HCT116 (cell line): ENCODE results near the gene BEND7. TPM values are rescaled to one million over a fixed set of nuclear protein-coding genes. Genes with fewer than 3 reads are reported as not detected.

ENCODE experiments used
- ATAC-seq: fragments of 200-7000 bp; cut with Tn5 transposase; 2 replicates; pipeline ENCODE4 v1.9.1; 2020; ENCODE audit warnings: mild to moderate bottlenecking, moderate library complexity
- BruUV-seq: library from RNA; stranded (reverse); fragments of 400-500 nt; replicated peaks from 2 replicates; lab custom pipeline; 2021; lab: Mats Ljungman, UMichigan
- CTCF ChIA-PET: fragments of 300-600 bp; sonication (Branson Sonifier 250); formaldehyde crosslinking; loops from one replicate; lab custom pipeline; 2021; ENCODE audit warnings: antibody characterized with exemption; lab: Charles Lee
- POLR2A ChIA-PET: fragments of 300-600, 350-600 bp; sonication (Branson Sonifier 250); formaldehyde crosslinking; loops from one replicate; lab custom pipeline; 2021; ENCODE audit warnings: antibody characterized with exemption; lab: Charles Lee
- RAD21 ChIA-PET, 2 experiments: fragments of 300-600 bp; sonication (Branson Sonifier 250); formaldehyde crosslinking; loops; one replicate each; lab custom pipeline; 2023; ENCODE audit warnings: low total read pairs in 2 of 2; ENCODE audit not compliant: uncharacterized antibody in 2 of 2, unreplicated experiment in 2 of 2, low non-redundant PET in 1 of 2; lab: Charles Lee
- DNase-seq: peaks from one replicate; pipeline ENCODE4 v3.0.0-alpha.2; 2010; ENCODE audit warnings: low read depth, low spot score
- H2AFZ ChIP-seq: fragments of 200-600 bp; shearing (Covaris generic), sonication (generic); 2 replicates; pipeline ENCODE4 v1.6.1; 2017; ENCODE audit warnings: low read depth, mixed run types, mixed read lengths, antibody characterized with exemption, low read length; ENCODE audit not compliant: poor library complexity, severe bottlenecking
- H3K27ac ChIP-seq: 2 replicates; pipeline ENCODE4 v1.5.1; 2012; ENCODE audit warnings: low read depth, low read length
- H3K27me3 ChIP-seq: fragments of 200-600 bp; sonication (generic); 2 replicates; pipeline ENCODE4 v1.6.1; 2016; ENCODE audit warnings: mixed run types, low read length, mixed read lengths; ENCODE audit not compliant: insufficient read depth
- H3K36me3 ChIP-seq, 2 experiments: fragments of 200-500 bp in 1 of 2; fragments of 200-600 bp in 1 of 2; sonication (Bioruptor generic) in 1 of 2; sonication (generic) in 1 of 2; 2 replicates each; pipeline versions ENCODE4 v1.5.1 to v1.6.1; 2014 to 2016; ENCODE audit warnings: low read length in 2 of 2, inconsistent platforms in 1 of 2, mixed read lengths in 1 of 2, mixed run types in 1 of 2; ENCODE audit not compliant: insufficient read depth in 2 of 2, control insufficient read depth in 1 of 2
- H3K4me1 ChIP-seq, 2 experiments: fragments of 200-600 bp in 1 of 2; sonication (generic) in 1 of 2; 2 replicates each; pipeline versions ENCODE4 v1.5.1 to v1.6.1; 2012 to 2017; ENCODE audit warnings: low read length in 2 of 2, inconsistent platforms in 1 of 2, mild to moderate bottlenecking in 1 of 2, mixed read lengths in 1 of 2, mixed run types in 1 of 2, moderate library complexity in 1 of 2; ENCODE audit not compliant: insufficient read depth in 2 of 2, control insufficient read depth in 1 of 2
- H3K4me2 ChIP-seq: fragments of 200-600 bp; sonication (generic); 2 replicates; pipeline ENCODE4 v1.6.1; 2017; ENCODE audit warnings: mixed run types, low read length, mixed read lengths
- H3K4me3 ChIP-seq, 2 experiments: fragments of 200-600 bp in 1 of 2; sonication (generic) in 1 of 2; replicated peaks in 1 of 2; 2 replicates each; pipeline ENCODE4 v1.5.1; 2011 to 2016; ENCODE audit warnings: low read length in 2 of 2, control low read depth in 1 of 2, low read depth in 1 of 2, mild to moderate bottlenecking in 1 of 2, mixed read lengths in 1 of 2, mixed run types in 1 of 2
- H3K79me2 ChIP-seq: fragments of 200-600 bp; sonication (generic); 2 replicates; pipeline ENCODE4 v1.6.1; 2017; ENCODE audit warnings: mild to moderate bottlenecking, mixed run types, low read length, moderate library complexity, mixed read lengths; ENCODE audit not compliant: insufficient read depth
- H3K9ac ChIP-seq: fragments of 200-600 bp; sonication (generic); 2 replicates; pipeline ENCODE4 v1.6.1; 2016; ENCODE audit warnings: low read length, mixed read lengths
- H3K9me2 ChIP-seq: fragments of 200-600 bp; sonication (generic), shearing (Covaris generic); 2 replicates; pipeline ENCODE4 v1.6.1; 2017; ENCODE audit warnings: mixed run types, mild to moderate bottlenecking, moderate library complexity; ENCODE audit not compliant: insufficient read depth
- H3K9me3 ChIP-seq, 2 experiments: fragments of 200-500 bp in 1 of 2; fragments of 200-600 bp in 1 of 2; sonication (Bioruptor generic) in 1 of 2; sonication (generic) in 1 of 2; 2 replicates each; pipeline ENCODE4 v1.6.1; 2014 to 2017; ENCODE audit warnings: low read length in 2 of 2, mixed read lengths in 2 of 2, inconsistent platforms in 1 of 2, low read depth in 1 of 2, mild to moderate bottlenecking in 1 of 2, mixed run types in 1 of 2, moderate library complexity in 1 of 2; ENCODE audit not compliant: control insufficient read depth in 1 of 2, insufficient read depth in 1 of 2
- H4K20me1 ChIP-seq: fragments of 200-600 bp; sonication (generic), shearing (Covaris generic); 2 replicates; pipeline ENCODE4 v1.6.1; 2017; ENCODE audit warnings: mixed run types, mild to moderate bottlenecking, moderate library complexity; ENCODE audit not compliant: insufficient read depth
- CBX3 ChIP-seq: IDR thresholded peaks from 2 replicates; pipeline ENCODE4 v1.6.1; 2012; ENCODE audit warnings: low read depth
- CEBPB ChIP-seq: IDR thresholded peaks from 2 replicates; pipeline ENCODE4 v1.6.1; 2012; ENCODE audit warnings: low read depth
- CTCF ChIP-seq, 3 experiments: fragments of 200-600 bp in 1 of 3; sonication (generic) in 1 of 3; IDR thresholded peaks in 2 of 3; conservative IDR thresholded peaks in 1 of 3; 2 replicates each; pipeline ENCODE4 v1.5.1; 2012 to 2017; ENCODE audit warnings: low read depth in 2 of 3, low read length in 2 of 3, antibody characterized with exemption in 1 of 3, borderline replicate concordance in 1 of 3, control low read depth in 1 of 3, mild to moderate bottlenecking in 1 of 3, mixed read lengths in 1 of 3, mixed run types in 1 of 3, moderate library complexity in 1 of 3; ENCODE audit not compliant: insufficient read depth in 1 of 3
- EGR1 ChIP-seq: IDR thresholded peaks from 2 replicates; pipeline ENCODE4 v1.6.1; 2012; ENCODE audit warnings: low read depth
- EZH2 ChIP-seq: fragments of 200-600 bp; sonication (generic); IDR thresholded peaks from 2 replicates; pipeline ENCODE4 v1.6.1; 2017; ENCODE audit warnings: antibody characterized with exemption, mixed run types
- EZH2phosphoT487 ChIP-seq: fragments of 200-600 bp; IDR thresholded peaks from 2 replicates; pipeline ENCODE4 v1.6.1; 2018; ENCODE audit warnings: antibody characterized with exemption, borderline replicate concordance
- MAX ChIP-seq: IDR thresholded peaks from 2 replicates; pipeline ENCODE4 v1.6.1; 2012
- POLR2A ChIP-seq: IDR thresholded peaks from 2 replicates; pipeline ENCODE4 v1.7.0; 2011; ENCODE audit warnings: borderline replicate concordance; ENCODE audit not compliant: insufficient read depth, insufficient read length; ENCODE audit errors: extremely low read depth
- POLR2AphosphoS5 ChIP-seq: IDR thresholded peaks from 2 replicates; pipeline ENCODE4 v1.6.1; 2011; ENCODE audit warnings: mild to moderate bottlenecking, low read depth, low read length, moderate library complexity
- SIN3A ChIP-seq: IDR thresholded peaks from 2 replicates; pipeline ENCODE4 v1.6.1; 2012; ENCODE audit warnings: low read depth
- SP1 ChIP-seq: IDR thresholded peaks from 2 replicates; pipeline ENCODE4 v1.6.1; 2012; ENCODE audit warnings: low read depth
- SRF ChIP-seq: IDR thresholded peaks from 2 replicates; pipeline ENCODE4 v1.6.1; 2012; ENCODE audit warnings: low read depth
- ZNF274 ChIP-seq: fragments of 200-500 bp; sonication (Bioruptor generic); IDR thresholded peaks from 2 replicates; pipeline ENCODE4 v1.6.1; 2014; ENCODE audit warnings: mild to moderate bottlenecking, low read depth, low read length, inconsistent platforms
- intact Hi-C: fragments of 100-400 bp; cut with micrococcal nuclease; formaldehyde crosslinking; loops from 2 replicates; pipeline ENCODE4 v1.10.0; 2022
- total RNA-seq: library from RNA; stranded (reverse); gene quantifications from one replicate; pipeline ENCODE4 v1.2.1, GENCODE V29; 2021; ENCODE audit not compliant: unreplicated experiment
- TF ChIP-seq, protein P1 (sequence below): IDR thresholded peaks from 2 replicates; pipeline ENCODE4 v1.6.1; 2012

Gene BEND7
- total RNA-seq, 1 experiment from 2014 or later, result 13.8 TPM

- Histone ChIP-seq H2AFZ (no peak overlapping the region), H3K9ac (no peak overlapping the region), H3K9me3 (no peaks in the 10 kb centered on the region), H3K9me2 (no peaks in the 10 kb centered on the region), H3K27ac (no peak overlapping the region), H3K4me2 (no peak overlapping the region), H4K20me1 (no peaks in the 10 kb centered on the region; the same call in 1 of the 2 replicates), H3K36me3 (no peaks in the 10 kb centered on the region), H3K4me3 (no peak overlapping the region), H3K79me2 (no peaks in the 10 kb centered on the region), H3K27me3 (no peaks in the 10 kb centered on the region), H3K4me1 (no peaks in the 10 kb centered on the region)
- ChIA-PET CTCF (no interaction called here), RAD21 (no interaction called here), POLR2A (no interaction called here)
- no peak for TF ChIP-seq SIN3A
- TF ChIP-seq SP1, result no peak
- TF ChIP-seq EZH2phosphoT487, result no peak
- TF ChIP-seq POLR2A, result no peak
- no peak for TF ChIP-seq POLR2AphosphoS5
- TF ChIP-seq MAX, result no peak
- TF ChIP-seq SRF, result no peak
- no peak for TF ChIP-seq EGR1
- TF ChIP-seq CBX3, result no peak
- no peak for TF ChIP-seq CEBPB
- TF ChIP-seq ZNF274, result no peak
- TF ChIP-seq EZH2, result no peak
- no peak for TF ChIP-seq CTCF (IDR thresholded peaks at IDR 0.05 in 2 of 3, conservative IDR thresholded peaks at IDR 0.05 in 1 of 3; ENCODE audit: borderline replicate concordance in 1 of 3, insufficient read depth in 1 of 3, low read depth in 2 of 3, low read length in 2 of 3)
- TF ChIP-seq, protein P1, sequence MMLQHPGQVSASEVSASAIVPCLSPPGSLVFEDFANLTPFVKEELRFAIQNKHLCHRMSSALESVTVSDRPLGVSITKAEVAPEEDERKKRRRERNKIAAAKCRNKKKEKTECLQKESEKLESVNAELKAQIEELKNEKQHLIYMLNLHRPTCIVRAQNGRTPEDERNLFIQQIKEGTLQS, result no peak
- no peak for ATAC-seq
- DNase-seq, result no peak
- no TSS peak for BruUV-seq
- intact Hi-C loops, result no loop called here
Observed at GRCh38 chr10:13458687-13459012, 70.2 kb downstream of the BEND7 start.
